Activated naive CD4-positive, alpha-beta T cell treated with anti-CD3 and anti-CD28 coated beads, Interleukin-2, amount 50 U/mL, for 24 hours (primary cell): Measurements from ENCODE around the gene MUSTN1.

Experiments used
- H3K27ac Mint-ChIP-seq: one replicate; pipeline ENCODE4 v1.8.0; 2021; ENCODE audit warnings: mild to moderate bottlenecking, mixed read lengths
- H3K27me3 Mint-ChIP-seq: one replicate; pipeline ENCODE4 v1.8.0; 2021; ENCODE audit warnings: mixed read lengths
- H3K36me3 Mint-ChIP-seq: one replicate; pipeline ENCODE4 v1.8.0; 2021; ENCODE audit warnings: mixed read lengths
- H3K4me1 Mint-ChIP-seq: one replicate; pipeline ENCODE4 v1.8.0; 2021; ENCODE audit warnings: mixed read lengths
- H3K4me3 Mint-ChIP-seq: one replicate; pipeline ENCODE4 v1.8.0; 2021; ENCODE audit warnings: mild to moderate bottlenecking, mixed read lengths
- H3K9me3 Mint-ChIP-seq: one replicate; pipeline ENCODE4 v1.8.0; 2021; ENCODE audit warnings: mixed read lengths

MUSTN1 gene

GRCh38 chr3:52860424-52860768, 25.6 kb upstream of the MUSTN1 start:
- Mint-ChIP-seq H3K36me3 (peaks cover 7% of the 10 kb centered on the region), H3K4me1 (no peaks in the 10 kb centered on the region), H3K27me3 (no peaks in the 10 kb centered on the region), H3K9me3 (no peaks in the 10 kb centered on the region), H3K4me3 (no peak overlapping the region), H3K27ac (no peak overlapping the region)

DNA sequence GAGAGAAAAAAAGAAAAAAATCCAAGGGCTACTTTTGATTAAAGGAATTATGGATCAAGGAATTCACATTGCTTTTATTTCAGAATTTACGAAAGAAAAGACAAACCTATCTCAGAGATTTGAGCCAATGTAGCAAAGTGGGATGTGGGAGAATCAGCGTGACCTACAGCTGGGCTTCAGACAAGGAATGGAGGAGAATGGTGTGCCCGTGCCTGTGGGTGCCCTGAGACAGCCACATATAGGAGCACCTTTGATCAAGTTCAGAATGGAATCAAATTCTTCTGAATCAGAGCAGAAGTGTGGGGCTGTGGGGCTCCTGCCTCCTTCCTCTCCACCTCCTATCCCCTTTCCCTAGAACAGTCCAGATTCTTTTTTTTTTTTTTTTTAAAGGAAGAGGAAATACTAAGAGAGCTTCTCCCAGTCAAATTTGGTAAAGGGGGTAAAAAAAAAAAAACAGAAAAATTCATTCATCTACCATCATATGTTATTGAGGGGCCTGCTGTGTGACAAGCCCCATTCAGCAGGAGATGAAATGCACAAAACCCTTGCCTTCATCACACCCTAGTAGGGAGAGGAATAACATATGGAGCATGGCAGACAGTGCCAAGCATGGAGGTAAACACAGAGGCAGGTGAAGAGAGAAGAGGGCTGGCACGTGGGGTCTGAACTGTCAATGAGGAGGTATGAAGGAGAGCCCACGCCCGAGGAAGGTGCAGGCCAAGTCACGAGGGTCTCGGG, 25.0 kb upstream of the MUSTN1 start:
- no peaks in the 10 kb centered on the region for H3K9me3 Mint-ChIP-seq
- no peaks in the 10 kb centered on the region for H3K27me3 Mint-ChIP-seq
- H3K36me3 Mint-ChIP-seq = peaks cover 5% of the 10 kb centered on the region
- no peaks in the 10 kb centered on the region for H3K4me1 Mint-ChIP-seq
- no peak overlapping the region for H3K27ac Mint-ChIP-seq
- no peak overlapping the region for H3K4me3 Mint-ChIP-seq

DNA sequence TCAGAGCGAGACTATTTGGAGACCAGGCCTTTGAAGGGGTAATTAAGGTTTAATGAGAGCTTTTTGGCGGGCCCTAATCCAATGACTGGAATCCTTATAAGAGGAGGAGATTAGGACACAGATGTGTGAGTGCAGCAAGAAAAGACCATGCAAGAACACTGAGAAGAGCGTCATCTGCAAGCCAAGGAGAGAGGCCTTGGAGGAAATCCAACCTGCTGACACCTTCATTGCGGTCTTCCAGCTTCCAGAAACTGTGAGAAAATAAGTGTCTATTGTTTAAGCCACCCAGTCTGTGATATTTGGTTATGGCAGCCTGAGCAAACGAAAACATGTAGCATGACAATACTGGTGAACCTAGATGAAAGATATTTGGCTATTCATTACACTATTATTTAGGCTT, 23.0 kb upstream of the MUSTN1 start:
- Mint-ChIP-seq H3K27me3 (no peaks in the 10 kb centered on the region), H3K4me1 (no peaks in the 10 kb centered on the region), H3K4me3 (no peak overlapping the region), H3K27ac (no peak overlapping the region), H3K9me3 (no peaks in the 10 kb centered on the region), H3K36me3 (peaks cover 2% of the 10 kb centered on the region)

DNA sequence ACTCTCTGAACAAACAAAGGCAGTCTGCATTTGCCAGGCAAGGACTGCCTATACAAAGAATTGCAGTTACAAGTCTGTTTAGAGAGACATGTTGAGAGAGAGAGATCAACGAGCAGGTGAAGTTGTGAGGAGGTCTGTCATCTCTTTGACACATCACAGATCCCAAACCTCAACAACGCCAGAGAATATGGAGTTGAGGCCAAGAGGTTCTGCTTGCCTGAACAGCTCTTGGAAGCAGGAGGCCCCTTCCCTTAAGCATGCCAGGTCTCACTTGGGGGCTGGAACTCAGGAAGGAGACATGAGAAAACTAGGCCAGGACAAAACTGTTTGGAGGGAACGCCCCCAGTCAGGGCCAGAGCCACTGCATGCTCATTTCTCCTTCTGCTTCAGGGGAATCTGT, 22.3 kb upstream of the MUSTN1 start:
- H3K4me3 Mint-ChIP-seq = no peak overlapping the region
- H3K4me1 Mint-ChIP-seq = no peaks in the 10 kb centered on the region
- H3K9me3 Mint-ChIP-seq = no peaks in the 10 kb centered on the region
- no peak overlapping the region for H3K27ac Mint-ChIP-seq
- no peaks in the 10 kb centered on the region for H3K27me3 Mint-ChIP-seq
- no peaks in the 10 kb centered on the region for H3K36me3 Mint-ChIP-seq

DNA sequence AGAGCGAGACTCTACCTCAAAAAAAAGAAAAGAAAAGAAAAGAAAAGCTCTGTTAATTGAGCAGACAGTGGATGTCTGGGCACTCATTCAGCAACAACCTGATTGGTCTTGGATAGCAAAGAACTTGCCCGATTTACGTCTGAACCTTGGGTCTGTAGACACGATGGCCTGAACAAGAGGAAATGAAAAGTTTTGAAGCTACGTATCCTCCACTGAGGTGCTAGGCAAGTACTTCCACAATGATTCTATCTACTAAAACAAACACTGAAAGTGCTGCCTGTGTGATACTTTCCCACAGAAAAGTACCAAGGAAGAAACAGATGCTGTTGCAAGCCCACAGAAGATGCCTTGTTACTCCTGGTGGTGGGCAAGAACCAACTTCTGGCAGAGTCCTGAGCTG, 21.8 kb upstream of the MUSTN1 start:
- Mint-ChIP-seq H3K9me3 (no peaks in the 10 kb centered on the region), H3K27ac (no peak overlapping the region), H3K27me3 (no peaks in the 10 kb centered on the region), H3K4me1 (no peaks in the 10 kb centered on the region), H3K4me3 (no peak overlapping the region), H3K36me3 (peaks cover 2% of the 10 kb centered on the region)

DNA sequence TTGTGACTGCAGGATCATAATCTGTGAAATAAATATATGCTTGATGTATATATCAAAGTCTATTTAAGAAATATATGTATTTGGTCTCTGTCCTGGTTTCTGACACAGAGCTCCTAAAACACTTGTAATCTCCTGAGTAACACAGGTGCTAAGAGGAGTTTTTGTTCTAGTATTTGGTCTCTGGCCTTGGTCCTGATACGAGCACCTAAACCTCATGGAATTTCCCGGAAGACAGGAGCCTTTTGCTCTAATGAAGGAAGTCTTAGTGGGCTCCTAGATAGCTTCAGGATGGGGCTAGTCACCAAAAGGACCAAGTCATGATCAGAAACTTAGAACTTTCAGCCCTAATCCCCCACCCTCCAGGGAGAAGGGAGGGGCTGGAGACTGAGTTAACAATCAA, 19.2 kb upstream of the MUSTN1 start:
- Mint-ChIP-seq H3K4me3 (no peak overlapping the region), H3K9me3 (no peaks in the 10 kb centered on the region), H3K27ac (no peak overlapping the region), H3K27me3 (no peaks in the 10 kb centered on the region), H3K36me3 (peaks cover 2% of the 10 kb centered on the region), H3K4me1 (no peaks in the 10 kb centered on the region)

GRCh38 chr3:52852419-52852818, 17.6 kb upstream of the MUSTN1 start:
- Mint-ChIP-seq H3K27me3 (no peaks in the 10 kb centered on the region), H3K4me1 (no peaks in the 10 kb centered on the region), H3K36me3 (peaks cover 2% of the 10 kb centered on the region), H3K4me3 (no peak overlapping the region), H3K9me3 (no peaks in the 10 kb centered on the region), H3K27ac (no peak overlapping the region)

DNA sequence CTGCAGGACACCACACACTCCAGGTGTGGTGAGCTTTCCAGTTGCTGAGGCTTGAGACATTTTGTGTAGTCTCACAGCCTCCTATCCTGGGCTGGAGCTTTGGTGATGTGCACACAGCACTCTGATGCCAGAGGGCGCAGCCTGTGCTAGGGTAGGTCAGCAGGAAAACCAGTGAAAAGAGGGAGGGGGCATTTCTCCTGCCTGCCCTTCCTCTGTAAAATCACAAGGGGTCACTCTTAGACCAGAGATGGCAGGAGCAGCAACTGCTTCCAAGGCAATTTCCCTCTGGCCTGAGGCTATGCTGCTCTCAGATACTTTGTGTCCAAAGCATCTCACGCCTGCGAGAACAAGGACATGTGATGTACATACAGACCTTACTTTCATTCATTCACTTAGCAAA, 16.5 kb upstream of the MUSTN1 start:
- Mint-ChIP-seq H3K9me3 (no peaks in the 10 kb centered on the region), H3K27me3 (no peaks in the 10 kb centered on the region), H3K4me3 (no peak overlapping the region), H3K27ac (no peak overlapping the region), H3K36me3 (peaks cover 2% of the 10 kb centered on the region), H3K4me1 (no peaks in the 10 kb centered on the region)

DNA sequence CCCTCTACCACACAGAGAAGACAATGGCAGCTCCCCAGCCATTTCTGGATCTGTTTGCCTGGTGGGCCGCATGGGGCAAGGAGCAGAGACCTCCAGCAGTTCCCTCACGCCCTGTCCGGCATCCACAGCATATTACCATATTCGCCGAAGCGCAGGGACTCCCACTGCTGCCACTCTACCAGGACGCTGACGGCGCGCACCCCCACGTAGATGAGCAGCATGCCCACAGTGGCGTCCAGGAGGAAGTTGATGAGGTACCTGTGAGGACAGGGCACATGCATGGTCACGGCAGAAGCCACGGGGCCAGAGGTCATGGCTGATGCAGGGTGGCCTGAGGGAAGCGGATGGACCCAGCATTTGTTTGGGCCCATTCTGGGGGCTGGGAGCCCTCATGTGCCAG, 14.8 kb upstream of the MUSTN1 start:
- no peaks in the 10 kb centered on the region for H3K4me1 Mint-ChIP-seq
- H3K4me3 Mint-ChIP-seq = no peak overlapping the region
- H3K36me3 Mint-ChIP-seq = peaks cover 2% of the 10 kb centered on the region
- H3K27ac Mint-ChIP-seq = no peak overlapping the region
- no peaks in the 10 kb centered on the region for H3K9me3 Mint-ChIP-seq
- no peaks in the 10 kb centered on the region for H3K27me3 Mint-ChIP-seq

DNA sequence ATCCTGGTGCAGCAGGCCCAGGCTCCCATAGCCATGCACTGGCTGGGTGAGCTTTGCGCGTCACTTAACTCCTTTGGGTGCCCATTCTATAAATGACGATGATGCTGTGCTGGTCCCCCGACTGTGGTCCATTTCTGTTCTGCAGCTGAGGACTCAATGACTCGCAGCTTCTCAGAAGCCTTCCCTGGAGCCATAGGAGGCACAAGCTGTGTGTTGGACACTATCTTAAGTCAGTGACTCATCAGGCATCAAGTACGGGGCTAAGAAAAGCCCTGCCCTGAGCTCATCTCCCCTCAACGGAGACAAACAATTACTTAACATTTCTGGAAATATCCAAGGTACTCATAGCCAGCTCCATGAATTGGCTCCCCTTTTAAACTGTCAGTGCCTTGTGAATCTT, 13.8 kb upstream of the MUSTN1 start:
- H3K27me3 Mint-ChIP-seq = no peaks in the 10 kb centered on the region
- H3K4me1 Mint-ChIP-seq = no peaks in the 10 kb centered on the region
- H3K27ac Mint-ChIP-seq = no peak overlapping the region
- H3K36me3 Mint-ChIP-seq = peaks cover 2% of the 10 kb centered on the region
- no peak overlapping the region for H3K4me3 Mint-ChIP-seq
- H3K9me3 Mint-ChIP-seq = no peaks in the 10 kb centered on the region

GRCh38 chr3:52847726-52848125, 12.9 kb upstream of the MUSTN1 start:
- Mint-ChIP-seq H3K4me1 (no peaks in the 10 kb centered on the region), H3K27ac (no peak overlapping the region)

GRCh38 chr3:52847241-52847640, 12.4 kb upstream of the MUSTN1 start:
- Mint-ChIP-seq H3K9me3 (no peaks in the 10 kb centered on the region), H3K36me3 (peaks cover 2% of the 10 kb centered on the region), H3K4me1 (no peaks in the 10 kb centered on the region), H3K27ac (no peak overlapping the region), H3K27me3 (no peaks in the 10 kb centered on the region), H3K4me3 (no peak overlapping the region)

More at GRCh38 chr3:52847726-52848125, 12.9 kb upstream of the MUSTN1 start:
- H3K9me3 Mint-ChIP-seq = no peaks in the 10 kb centered on the region
- H3K36me3 Mint-ChIP-seq = peaks cover 2% of the 10 kb centered on the region
- H3K4me3 Mint-ChIP-seq = no peak overlapping the region
- H3K27me3 Mint-ChIP-seq = no peaks in the 10 kb centered on the region

- H3K36me3 Mint-ChIP-seq = peaks cover 2% of the 10 kb centered on the region
- H3K27me3 Mint-ChIP-seq = no peaks in the 10 kb centered on the region
- H3K9me3 Mint-ChIP-seq = no peaks in the 10 kb centered on the region
- H3K27ac Mint-ChIP-seq = no peak overlapping the region
- no peaks in the 10 kb centered on the region for H3K4me1 Mint-ChIP-seq
- H3K4me3 Mint-ChIP-seq = no peak overlapping the region
These were observed 11.7 kb upstream of the MUSTN1 start for GRCh38 chr3:52846432-52846965.

DNA sequence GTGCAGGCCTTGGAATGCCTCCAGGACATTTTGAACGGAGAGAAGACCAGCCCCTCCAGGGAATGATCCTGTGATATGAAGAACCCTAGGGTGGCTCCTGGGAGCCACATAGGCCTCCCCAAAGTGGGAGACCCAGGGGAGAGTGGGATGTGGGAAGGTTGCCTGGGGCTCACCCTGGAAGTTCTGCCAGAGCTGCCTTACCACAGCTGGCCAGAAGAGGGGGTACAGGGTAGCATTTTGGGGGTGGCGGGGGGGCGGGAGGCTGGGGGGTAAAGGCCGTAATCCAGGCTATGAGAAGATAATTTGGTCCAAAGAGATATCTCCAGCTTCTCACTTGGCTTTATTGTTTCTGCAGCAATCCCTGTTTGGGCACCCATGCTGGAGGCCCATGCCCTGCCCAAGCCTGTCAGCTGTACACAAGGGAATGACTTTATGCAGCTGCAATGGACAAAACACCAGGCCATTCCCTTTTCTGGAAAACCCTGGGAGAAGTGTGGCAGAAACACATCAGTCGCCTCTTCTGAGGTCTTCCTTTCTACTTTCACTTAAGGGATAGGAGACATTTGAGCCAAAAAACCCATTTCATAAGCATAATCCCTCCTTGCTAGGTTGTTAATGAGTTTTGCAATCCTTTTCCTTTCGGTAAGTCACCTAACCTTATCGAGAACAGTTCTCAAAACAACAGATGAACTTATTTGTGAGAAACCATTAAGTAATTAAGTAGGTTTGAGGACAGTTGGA, 11.0 kb upstream of the MUSTN1 start:
- H3K4me3 Mint-ChIP-seq = no peak overlapping the region
- no peaks in the 10 kb centered on the region for H3K27me3 Mint-ChIP-seq
- H3K4me1 Mint-ChIP-seq = no peaks in the 10 kb centered on the region
- H3K36me3 Mint-ChIP-seq = peaks cover 2% of the 10 kb centered on the region
- peak overlapping the region; percentile 23 for H3K27ac Mint-ChIP-seq
- no peaks in the 10 kb centered on the region for H3K9me3 Mint-ChIP-seq

- Mint-ChIP-seq H3K27me3 (no peaks in the 10 kb centered on the region), H3K4me3 (no peak overlapping the region), H3K36me3 (peaks cover 3% of the 10 kb centered on the region), H3K9me3 (no peaks in the 10 kb centered on the region), H3K27ac (no peak overlapping the region), H3K4me1 (peaks cover under 1% of the 10 kb centered on the region)
These were observed 10.3 kb upstream of the MUSTN1 start for GRCh38 chr3:52845157-52845556.

DNA sequence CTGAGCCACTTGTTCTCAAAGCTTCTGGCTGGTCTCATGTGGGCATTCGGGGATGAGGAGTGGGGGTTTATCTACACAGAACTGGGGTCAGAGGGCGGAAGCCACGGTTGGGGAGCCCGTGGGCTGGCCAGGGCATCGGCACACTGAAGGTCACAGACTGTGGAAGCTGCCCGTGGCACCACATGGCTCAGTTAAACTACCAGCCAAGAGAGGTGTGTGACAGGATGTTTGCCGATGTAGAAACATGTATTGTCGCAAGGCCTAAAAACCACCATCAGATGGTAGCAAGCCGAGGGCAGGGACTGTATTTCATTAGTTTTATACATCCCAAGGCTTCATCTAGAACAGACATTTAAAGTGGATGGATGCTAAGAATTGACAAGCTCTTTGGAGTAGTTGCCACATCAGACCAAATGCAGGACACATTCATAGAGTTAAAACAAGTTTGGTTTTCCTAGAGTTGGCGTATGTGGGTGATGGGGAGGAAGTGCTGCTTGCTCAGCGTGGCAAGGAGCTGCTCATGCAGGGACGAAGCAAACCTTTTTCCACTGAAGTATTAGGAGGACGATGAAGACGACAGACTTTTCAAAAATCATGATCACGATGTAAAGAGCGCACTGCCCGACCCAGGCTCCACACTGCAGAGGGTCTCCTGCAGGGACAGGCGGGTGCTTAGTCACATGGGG, 9.6 kb upstream of the MUSTN1 start:
- Mint-ChIP-seq H3K36me3 (peaks cover 4% of the 10 kb centered on the region), H3K4me3 (no peak overlapping the region), H3K4me1 (peaks cover 7% of the 10 kb centered on the region), H3K27ac (no peak overlapping the region), H3K9me3 (no peaks in the 10 kb centered on the region), H3K27me3 (no peaks in the 10 kb centered on the region)
